Middle frontal gyrus (tissue), 1 donor: ENCODE measurements around the gene QDPR.
"Not testable (repeated sequence)": the region's sequence is repeated elsewhere in the genome, so short reads cannot be mapped to it uniquely, and the experiment has no call there.

ENCODE experiments used
- DNase-seq: peaks from one replicate; pipeline ENCODE4 v3.0.0-alpha.2; 2015; ENCODE audit warnings: low spot score; ENCODE audit errors: extremely low spot score

The QDPR gene

GRCh38 chr4:17511950-17512795 lies at the start of gene QDPR:
Gene QDPR, minus strand, starts transcription at chr4:17512090. Its CDS starts 36 bp downstream, at chr4:17512054.
- peak; percentile 73 for DNase-seq

GRCh38 chr4:17561195-17561909 lies 49.5 kb upstream of the QDPR start:
- DNase-seq: no peak

GRCh38 chr4:17560065-17560673 lies 48.3 kb upstream of the QDPR start:
- DNase-seq: no peak

- no peak for DNase-seq
Measured at GRCh38 chr4:17559709-17560048, 47.8 kb upstream of the QDPR start.

- no peak for DNase-seq
Measured at GRCh38 chr4:17558941-17559708, 47.2 kb upstream of the QDPR start.

GRCh38 chr4:17557880-17558279 lies 46.0 kb upstream of the QDPR start:
- DNase-seq: no peak

GRCh38 chr4:17556498-17556897 lies 44.6 kb upstream of the QDPR start:
- no peak for DNase-seq

GRCh38 chr4:17554568-17554967 lies 42.7 kb upstream of the QDPR start:
- no peak for DNase-seq

- DNase-seq: no peak
Measured at GRCh38 chr4:17552427-17552826, 40.5 kb upstream of the QDPR start.

- DNase-seq: no peak
Measured at GRCh38 chr4:17550549-17550948, 38.7 kb upstream of the QDPR start.

- DNase-seq: no peak
Measured at GRCh38 chr4:17546678-17547077, 34.8 kb upstream of the QDPR start.

- DNase-seq: no peak
Measured at GRCh38 chr4:17546222-17546621, 34.3 kb upstream of the QDPR start.

GRCh38 chr4:17545374-17546140 lies 33.7 kb upstream of the QDPR start:
- DNase-seq: no peak

- DNase-seq: peak; percentile 39
Measured at GRCh38 chr4:17544831-17545234, 32.9 kb upstream of the QDPR start.

GRCh38 chr4:17544205-17544604 lies 32.3 kb upstream of the QDPR start:
- peak; percentile 86 for DNase-seq

- DNase-seq: not testable (repeated sequence)
Measured at GRCh38 chr4:17537060-17537459, 25.2 kb upstream of the QDPR start.

GRCh38 chr4:17535906-17536305 lies 24.0 kb upstream of the QDPR start:
- no peak for DNase-seq

- no peak for DNase-seq
Measured at GRCh38 chr4:17535242-17535641, 23.4 kb upstream of the QDPR start.

GRCh38 chr4:17534705-17535104 lies 22.8 kb upstream of the QDPR start:
- DNase-seq: no peak

- no peak for DNase-seq
Measured at GRCh38 chr4:17531538-17532285, 19.8 kb upstream of the QDPR start.
